KMS-11 (cell line): ENCODE results near the gene KIF18B.

Source experiments
- H2AFZ ChIP-seq: fragments of 200-600 bp; sonication (generic); 2 replicates; pipeline ENCODE4 v1.6.1; 2016; ENCODE audit warnings: antibody characterized with exemption, mixed run types, low read depth
- H3K27ac ChIP-seq: fragments of 200-600 bp; sonication (generic); 2 replicates; pipeline ENCODE4 v1.6.1; 2016; ENCODE audit warnings: mild to moderate bottlenecking, mixed run types
- H3K27me3 ChIP-seq: fragments of 200-600 bp; sonication (generic); 2 replicates; pipeline ENCODE4 v1.6.1; 2017; ENCODE audit warnings: mild to moderate bottlenecking, low read depth, mixed run types, moderate library complexity; ENCODE audit not compliant: insufficient read depth
- H3K36me3 ChIP-seq: fragments of 200-600 bp; sonication (generic); 2 replicates; pipeline ENCODE4 v1.6.1; 2017; ENCODE audit warnings: mild to moderate bottlenecking, mixed run types; ENCODE audit not compliant: insufficient read depth
- H3K4me1 ChIP-seq: fragments of 200-600 bp; sonication (generic); 2 replicates; pipeline ENCODE4 v1.6.1; 2016; ENCODE audit warnings: mild to moderate bottlenecking, low read depth, mixed run types; ENCODE audit not compliant: poor library complexity, severe bottlenecking
- H3K4me2 ChIP-seq: fragments of 200-600 bp; sonication (generic); 2 replicates; pipeline ENCODE4 v1.7.0; 2016; ENCODE audit warnings: mild to moderate bottlenecking, mixed run types
- H3K4me3 ChIP-seq: fragments of 200-600 bp; sonication (generic); IDR thresholded peaks from 2 replicates; pipeline ENCODE4 v1.6.1; 2017; ENCODE audit warnings: low read depth, low read length, mixed read lengths; ENCODE audit not compliant: insufficient read depth
- H3K79me2 ChIP-seq: fragments of 200-600 bp; sonication (generic); 2 replicates; pipeline ENCODE4 v1.6.1; 2016; ENCODE audit warnings: low read depth, mixed run types; ENCODE audit not compliant: insufficient read depth
- H3K9ac ChIP-seq: fragments of 200-600 bp; sonication (generic); 2 replicates; pipeline ENCODE4 v1.6.1; 2016; ENCODE audit warnings: mild to moderate bottlenecking, mixed run types
- H4K20me1 ChIP-seq: fragments of 200-600 bp; sonication (generic); 2 replicates; pipeline ENCODE4 v1.6.1; 2016; ENCODE audit warnings: mild to moderate bottlenecking, mixed run types; ENCODE audit not compliant: insufficient read depth
- CTCF ChIP-seq: fragments of 200-600 bp; sonication (generic); conservative IDR thresholded peaks from 2 replicates; pipeline ENCODE4 v1.6.1; 2017; ENCODE audit warnings: low read depth, mild to moderate bottlenecking, antibody characterized with exemption, low read length, moderate library complexity, mixed read lengths

Gene KIF18B

GRCh38 chr17:44941712-44942331 lies 5.8 kb downstream of the KIF18B start:
- H3K27me3 ChIP-seq: no peaks in the 10 kb centered on the region
- H2AFZ ChIP-seq: no peak overlapping the region
- H3K4me3 ChIP-seq: no peak overlapping the region
- no peak overlapping the region for H3K9ac ChIP-seq
- H3K36me3 ChIP-seq: peaks cover 8% of the 10 kb centered on the region
- TF ChIP-seq CTCF: no peak
- no peaks in the 10 kb centered on the region; the same call in 1 of the 2 replicates for H4K20me1 ChIP-seq
- peaks cover 90% of the 10 kb centered on the region for H3K79me2 ChIP-seq
- H3K4me1 ChIP-seq: peaks cover 15% of the 10 kb centered on the region
- H3K27ac ChIP-seq: no peak overlapping the region
- no peak overlapping the region for H3K4me2 ChIP-seq

- Histone ChIP-seq H3K4me1 (peaks cover 10% of the 10 kb centered on the region), H3K9ac (no peak overlapping the region), H2AFZ (no peak overlapping the region), H3K27me3 (no peaks in the 10 kb centered on the region), H3K4me3 (no peak overlapping the region), H4K20me1 (no peaks in the 10 kb centered on the region; the same call in 1 of the 2 replicates), H3K36me3 (peaks cover 8% of the 10 kb centered on the region), H3K27ac (no peak overlapping the region), H3K4me2 (no peak overlapping the region), H3K79me2 (peaks cover 79% of the 10 kb centered on the region)
- no peak for TF ChIP-seq CTCF
These were observed 6.8 kb downstream of the KIF18B start for GRCh38 chr17:44940768-44941167.

- H3K27me3 ChIP-seq: no peaks in the 10 kb centered on the region
- peaks cover 75% of the 10 kb centered on the region for H3K79me2 ChIP-seq
- no peak overlapping the region for H3K9ac ChIP-seq
- no peak overlapping the region for H2AFZ ChIP-seq
- H3K4me1 ChIP-seq: peaks cover 5% of the 10 kb centered on the region
- H3K4me3 ChIP-seq: no peak overlapping the region
- H3K36me3 ChIP-seq: peaks cover 8% of the 10 kb centered on the region
- H4K20me1 ChIP-seq: no peaks in the 10 kb centered on the region; the same call in 1 of the 2 replicates
- H3K27ac ChIP-seq: no peak overlapping the region
- no peak overlapping the region for H3K4me2 ChIP-seq
- TF ChIP-seq CTCF: no peak
These were observed 7.3 kb downstream of the KIF18B start for GRCh38 chr17:44940317-44940716.

GRCh38 chr17:44935116-44935515 lies 12.5 kb downstream of the KIF18B start:
- Histone ChIP-seq H3K79me2 (peaks cover 23% of the 10 kb centered on the region), H3K36me3 (peaks cover 8% of the 10 kb centered on the region)

More at GRCh38 chr17:44935116-44935515, 12.5 kb downstream of the KIF18B start:
- no peak for TF ChIP-seq CTCF
- H3K27ac ChIP-seq: no peak overlapping the region
- H3K4me3 ChIP-seq: no peak overlapping the region
- H3K27me3 ChIP-seq: no peaks in the 10 kb centered on the region
- H3K4me1 ChIP-seq: no peaks in the 10 kb centered on the region
- no peak overlapping the region for H2AFZ ChIP-seq
- no peak overlapping the region for H3K4me2 ChIP-seq
- no peak overlapping the region for H3K9ac ChIP-seq
- H4K20me1 ChIP-seq: no peaks in the 10 kb centered on the region
